HG02852 (cell line): ENCODE results near the gene CCDC198.

Experiments used
- ATAC-seq: cut with Tn5 transposase; IDR thresholded peaks from one replicate; pipeline ENCODE4 v1.9.1; 2021; ENCODE audit warnings: mild to moderate bottlenecking, moderate library complexity; ENCODE audit not compliant: unreplicated experiment

CCDC198 gene

DNA sequence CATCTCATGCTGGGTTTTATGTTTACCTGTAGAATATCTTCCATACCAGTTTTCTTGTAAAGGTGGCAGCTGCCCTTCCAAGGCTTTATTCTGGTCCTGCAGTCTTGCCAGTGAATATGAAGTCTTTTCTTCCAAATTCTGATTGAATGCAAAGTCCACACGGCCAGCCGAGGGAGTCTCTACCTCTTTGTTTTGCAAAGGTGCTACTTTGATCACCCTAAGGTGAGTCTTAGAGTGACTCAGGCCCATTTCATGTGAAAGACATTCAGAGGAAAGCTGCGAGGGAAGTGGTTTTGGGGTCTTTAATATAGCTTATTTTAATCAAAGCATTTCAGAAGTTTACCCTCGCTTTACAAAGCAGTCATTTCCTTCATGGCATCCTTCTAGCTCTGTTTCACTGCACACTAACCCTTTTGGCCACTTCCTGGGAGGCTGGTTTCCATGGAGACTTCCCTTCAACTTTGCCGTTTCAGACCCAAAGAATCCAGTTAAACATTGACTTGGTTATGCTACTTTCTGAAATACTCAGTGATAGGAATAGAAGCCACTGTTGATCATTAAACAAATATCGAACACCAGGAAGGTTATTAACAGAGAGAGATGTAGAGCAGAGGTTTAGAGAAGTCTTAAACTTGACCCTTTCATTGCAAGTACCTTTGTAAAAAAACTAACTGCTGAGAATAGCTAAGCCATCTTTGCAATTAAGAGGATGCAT lies at the start of gene CCDC198:
Gene CCDC198 (minus strand): TSS at position 391 of the 715 bp plus-strand sequence. CDS start 142 bp downstream, at position 249.
- ATAC-seq, result no peak

- ATAC-seq, result no peak
These were observed 39.6 kb upstream of the CCDC198 start for GRCh38 chr14:57533214-57533613.

- ATAC-seq, result no peak
These were observed 36.9 kb upstream of the CCDC198 start for GRCh38 chr14:57530571-57530970.

- no peak for ATAC-seq
These were observed 33.3 kb upstream of the CCDC198 start for GRCh38 chr14:57526942-57527341.

GRCh38 chr14:57519043-57519442 lies 25.4 kb upstream of the CCDC198 start:
- ATAC-seq, result no peak

DNA sequence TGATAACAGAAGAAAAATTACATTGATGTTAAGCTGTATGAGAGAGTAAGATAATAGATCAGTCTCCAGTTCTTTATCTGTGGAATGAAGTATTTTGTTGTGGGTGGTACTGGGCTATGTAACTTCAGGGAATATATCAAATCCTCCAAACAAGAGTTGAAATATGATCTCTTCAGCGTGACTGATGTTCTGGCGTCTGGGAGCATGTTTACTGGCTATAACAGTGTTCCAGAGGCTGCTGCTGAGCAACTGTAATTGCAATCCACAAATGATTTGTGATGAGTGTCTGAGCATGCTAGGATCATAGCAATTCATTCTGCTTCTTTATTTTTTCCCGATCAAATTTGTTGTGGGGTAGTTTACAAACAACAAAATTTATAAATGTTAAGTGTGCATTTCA lies 18.6 kb upstream of the CCDC198 start:
- no peak for ATAC-seq

- no peak for ATAC-seq
These were observed 15.1 kb upstream of the CCDC198 start for GRCh38 chr14:57508756-57509155.

- ATAC-seq, result no peak
These were observed 9.1 kb upstream of the CCDC198 start for GRCh38 chr14:57502586-57503254.

- no peak for ATAC-seq
These were observed 7.4 kb upstream of the CCDC198 start for GRCh38 chr14:57501039-57501557.

DNA sequence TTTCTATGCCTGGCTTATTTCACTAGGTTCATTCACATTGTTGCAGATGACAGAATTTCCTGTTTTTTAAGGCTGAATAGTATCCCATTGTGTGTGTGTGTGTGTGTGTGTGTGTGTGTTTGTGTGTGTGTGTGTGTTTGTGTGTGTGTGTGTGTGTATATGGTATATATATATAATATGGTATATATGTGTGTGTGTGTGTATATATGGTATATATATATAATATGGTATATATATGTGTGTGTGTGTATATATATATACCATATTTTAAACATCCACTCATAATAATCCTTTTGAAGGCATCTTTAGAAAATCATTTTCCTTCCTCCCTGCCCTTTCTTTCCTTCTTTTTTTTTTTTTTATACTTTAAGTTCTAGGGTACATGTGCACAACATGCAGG lies 5.0 kb upstream of the CCDC198 start:
- ATAC-seq, result no peak

- no peak for ATAC-seq
These were observed 4.4 kb upstream of the CCDC198 start for GRCh38 chr14:57498035-57498434.

- ATAC-seq, result no peak
These were observed 1.8 kb upstream of the CCDC198 start for GRCh38 chr14:57495416-57495815.

GRCh38 chr14:57492859-57493258 lies 798 bp downstream of the CCDC198 start:
- no peak for ATAC-seq

DNA sequence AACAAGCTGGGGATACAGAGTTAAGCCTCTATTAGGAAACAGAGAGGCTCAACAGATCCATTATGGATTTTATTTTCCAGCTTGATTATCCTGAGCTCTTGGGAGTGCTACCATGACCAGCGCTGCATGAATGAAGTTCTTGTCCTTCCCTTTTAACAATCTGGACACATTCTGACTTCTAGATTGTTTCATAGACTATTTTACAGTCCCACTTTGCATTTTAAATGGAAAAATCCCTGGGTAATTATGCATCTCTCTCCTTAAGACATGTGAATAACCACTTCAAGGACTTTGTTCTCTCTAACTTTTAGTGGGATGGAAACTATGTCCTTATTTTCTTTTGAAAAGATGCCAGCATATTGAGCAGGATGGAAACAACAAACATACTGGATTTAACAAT lies 2.0 kb downstream of the CCDC198 start:
- no peak for ATAC-seq

DNA sequence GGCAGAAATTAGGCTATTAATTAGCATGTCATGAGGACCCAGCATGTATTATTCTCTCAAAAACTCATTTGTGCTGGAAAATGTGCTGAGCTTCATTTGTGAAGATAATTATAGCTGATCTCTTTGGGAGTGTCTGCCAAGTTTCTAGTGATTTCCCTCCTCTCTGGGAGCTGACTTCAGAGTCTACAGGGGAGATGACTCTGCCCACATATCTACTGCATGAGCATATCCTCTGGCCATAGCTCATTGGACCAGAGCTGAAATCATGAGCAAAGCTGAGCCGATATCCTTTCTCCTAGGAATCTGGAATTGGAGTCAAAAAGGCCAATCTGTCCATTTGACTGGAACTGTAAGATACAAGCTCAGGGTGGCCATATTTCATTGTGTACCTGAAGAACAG lies 5.9 kb downstream of the CCDC198 start:
- no peak for ATAC-seq

DNA sequence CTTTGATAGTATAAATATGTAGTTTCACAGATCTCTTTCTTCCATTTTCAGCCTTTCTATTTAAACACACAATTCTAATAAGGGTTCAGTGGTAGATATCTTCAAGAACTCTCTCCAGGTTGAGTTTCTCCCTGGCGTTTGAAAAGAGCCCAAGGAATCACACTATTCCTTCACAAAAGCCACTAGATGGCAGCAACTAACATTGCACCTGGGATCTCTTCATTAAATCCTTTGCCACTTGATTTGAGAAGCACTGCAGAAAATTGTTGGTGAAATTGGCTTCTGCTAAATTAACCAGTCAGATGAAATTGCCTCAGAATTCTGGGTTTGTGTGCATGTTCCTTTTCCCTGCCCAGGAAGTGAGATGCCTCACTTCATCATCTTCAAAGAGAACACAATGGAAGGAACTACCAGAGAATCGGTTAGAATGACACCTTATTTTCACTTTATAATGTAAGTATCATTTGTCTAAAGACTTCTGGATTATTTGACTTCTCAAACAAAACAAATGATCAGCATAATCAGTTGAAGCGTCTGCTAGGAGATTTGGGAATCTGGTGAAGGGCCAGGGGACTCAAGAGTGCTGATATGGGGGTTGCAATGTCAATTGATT lies 6.8 kb downstream of the CCDC198 start:
- no peak for ATAC-seq

- peak; percentile 94 for ATAC-seq
These were observed 8.0 kb downstream of the CCDC198 start for GRCh38 chr14:57485635-57486034.

DNA sequence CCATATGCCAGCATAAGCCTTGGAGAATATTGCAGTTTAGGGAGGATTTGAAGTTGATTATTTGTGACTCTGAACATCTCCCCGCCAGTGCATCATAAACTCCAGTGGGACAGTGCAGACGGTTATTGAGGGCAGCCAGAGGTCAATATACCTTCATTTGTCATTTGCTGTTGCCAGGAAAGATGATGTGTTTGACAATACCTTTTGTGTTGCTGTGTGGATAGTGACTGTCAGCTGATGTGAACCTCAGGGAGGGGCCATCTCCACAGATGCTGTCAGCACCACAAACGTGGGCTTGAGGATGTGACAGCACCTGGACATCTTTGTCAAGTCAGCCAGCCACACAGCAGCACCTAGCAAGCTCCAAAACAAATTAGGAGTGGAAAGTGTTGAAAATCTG lies 11.5 kb downstream of the CCDC198 start:
- no peak for ATAC-seq

GRCh38 chr14:57480051-57480450 lies 13.6 kb downstream of the CCDC198 start:
- no peak for ATAC-seq

GRCh38 chr14:57479197-57479596 lies 14.5 kb downstream of the CCDC198 start:
- ATAC-seq, result no peak

- no peak for ATAC-seq
These were observed 15.6 kb downstream of the CCDC198 start for GRCh38 chr14:57478050-57478449.

GRCh38 chr14:57470909-57471308 lies 22.7 kb downstream of the CCDC198 start:
- no peak for ATAC-seq
